Neuronal stem cell (in vitro differentiated cells): ENCODE results near the gene WDTC1.
A peak's percentile ranks its signal among the peaks of the same experiment; 100 is the strongest.

ENCODE experiments used
- DNase-seq: peaks from one replicate; pipeline ENCODE4 v3.0.0-alpha.2; 2013; ENCODE audit warnings: low spot score
- H2AFZ ChIP-seq: one replicate; pipeline ENCODE4 v1.6.1; 2013; ENCODE audit warnings: mild to moderate bottlenecking, low read length, inconsistent platforms
- H2AK5ac ChIP-seq: 2 replicates; pipeline ENCODE4 v1.6.1; 2013; ENCODE audit warnings: low read depth, mild to moderate bottlenecking, inconsistent platforms, low read length, moderate library complexity, mixed read lengths
- H2BK120ac ChIP-seq: 2 replicates; pipeline ENCODE4 v1.6.1; 2013; ENCODE audit warnings: low read depth, mild to moderate bottlenecking, inconsistent platforms, low read length, moderate library complexity, mixed read lengths
- H2BK12ac ChIP-seq: one replicate; pipeline ENCODE4 v1.6.1; 2013; ENCODE audit warnings: low read length, inconsistent platforms
- H2BK15ac ChIP-seq: 2 replicates; pipeline ENCODE4 v1.6.1; 2013; ENCODE audit warnings: mild to moderate bottlenecking, low read length, inconsistent platforms, mixed read lengths
- H2BK5ac ChIP-seq: one replicate; pipeline ENCODE4 v1.6.1; 2013; ENCODE audit warnings: inconsistent platforms, mild to moderate bottlenecking, low read length, moderate library complexity
- H3K14ac ChIP-seq: one replicate; pipeline ENCODE4 v1.6.1; 2013; ENCODE audit warnings: low read length, inconsistent platforms
- H3K18ac ChIP-seq: 2 replicates; pipeline ENCODE4 v1.6.1; 2013; ENCODE audit warnings: low read length, inconsistent platforms
- H3K23ac ChIP-seq: 2 replicates; pipeline ENCODE4 v1.6.1; 2013; ENCODE audit warnings: low read depth, mild to moderate bottlenecking, mixed read lengths, low read length, inconsistent platforms; ENCODE audit not compliant: poor library complexity
- H3K27ac ChIP-seq: replicated peaks from 3 replicates; pipeline ENCODE4 v1.5.1; 2013; ENCODE audit warnings: low read length, inconsistent platforms
- H3K27me3 ChIP-seq, 3 experiments: 2 replicates each; pipeline ENCODE4 v1.6.1; 2013; ENCODE audit warnings: low read length in 3 of 3, mild to moderate bottlenecking in 2 of 3, inconsistent platforms in 1 of 3, low read depth in 1 of 3, mixed read lengths in 1 of 3, moderate library complexity in 1 of 3; ENCODE audit not compliant: control insufficient read depth in 3 of 3, insufficient read depth in 3 of 3
- H3K36me3 ChIP-seq, 2 donors: replicated peaks in 1 of 2; 2 replicates each; pipeline ENCODE4 v1.6.1; 2013; ENCODE audit warnings: low read length in 2 of 2; ENCODE audit not compliant: control insufficient read depth in 2 of 2, insufficient read depth in 2 of 2
- H3K4ac ChIP-seq: 2 replicates; pipeline ENCODE4 v1.6.1; 2013; ENCODE audit warnings: inconsistent platforms, mild to moderate bottlenecking, low read length, moderate library complexity
- H3K4me1 ChIP-seq, 2 donors: 1 replicate in 1 of 2; 2 replicates in 1 of 2; pipeline ENCODE4 v1.6.1; 2013; ENCODE audit warnings: low read length in 2 of 2, low read depth in 1 of 2; ENCODE audit not compliant: control insufficient read depth in 2 of 2, insufficient read depth in 1 of 2
- H3K4me2 ChIP-seq: one replicate; pipeline ENCODE4 v1.6.1; 2013; ENCODE audit warnings: mild to moderate bottlenecking, low read length, inconsistent platforms; ENCODE audit not compliant: insufficient read depth, poor library complexity, severe bottlenecking
- H3K4me3 ChIP-seq, 2 donors: 2 replicates each; pipeline ENCODE4 v1.5.1; 2013; ENCODE audit warnings: low read length in 2 of 2, mild to moderate bottlenecking in 2 of 2, inconsistent platforms in 1 of 2, moderate library complexity in 1 of 2
- H3K79me1 ChIP-seq: one replicate; pipeline ENCODE4 v1.6.1; 2013; ENCODE audit warnings: low read depth, mild to moderate bottlenecking, inconsistent platforms, low read length, moderate library complexity
- H3K9ac ChIP-seq: one replicate; pipeline ENCODE4 v1.6.1; 2013; ENCODE audit warnings: mild to moderate bottlenecking, low read depth, low read length, inconsistent platforms; ENCODE audit not compliant: poor library complexity
- H3K9me3 ChIP-seq, 2 donors: replicated peaks in 1 of 2; 2 replicates each; pipeline versions ENCODE3 to v1.6.1; 2013; ENCODE audit warnings: low read length in 2 of 2, mild to moderate bottlenecking in 2 of 2, inconsistent platforms in 1 of 2, low read depth in 1 of 2, mixed read lengths in 1 of 2, moderate library complexity in 1 of 2; ENCODE audit not compliant: control insufficient read depth in 2 of 2, insufficient read depth in 1 of 2
- H4K8ac ChIP-seq: one replicate; pipeline ENCODE4 v1.6.1; 2013; ENCODE audit warnings: low read depth, mild to moderate bottlenecking, inconsistent platforms, low read length, moderate library complexity
- H4K91ac ChIP-seq: one replicate; pipeline ENCODE4 v1.6.1; 2013; ENCODE audit warnings: low read length, low read depth, mild to moderate bottlenecking, inconsistent platforms; ENCODE audit not compliant: poor library complexity
- WGBS, 2 donors: extraction: QIAGEN DNeasy Blood & Tissue Kit; methylation state at CpG; one replicate each; pipeline ENCODE4 v1.1.7; 2013; ENCODE audit warnings: missing lambda C conversion rate in 2 of 2, mixed read lengths in 1 of 2; ENCODE audit not compliant: insufficient read length in 2 of 2, insufficient replicate concordance in 1 of 2; ENCODE audit errors: extremely low coverage in 2 of 2; 5-methylcytosine and 5-hydroxymethylcytosine counted together

Gene WDTC1

DNA sequence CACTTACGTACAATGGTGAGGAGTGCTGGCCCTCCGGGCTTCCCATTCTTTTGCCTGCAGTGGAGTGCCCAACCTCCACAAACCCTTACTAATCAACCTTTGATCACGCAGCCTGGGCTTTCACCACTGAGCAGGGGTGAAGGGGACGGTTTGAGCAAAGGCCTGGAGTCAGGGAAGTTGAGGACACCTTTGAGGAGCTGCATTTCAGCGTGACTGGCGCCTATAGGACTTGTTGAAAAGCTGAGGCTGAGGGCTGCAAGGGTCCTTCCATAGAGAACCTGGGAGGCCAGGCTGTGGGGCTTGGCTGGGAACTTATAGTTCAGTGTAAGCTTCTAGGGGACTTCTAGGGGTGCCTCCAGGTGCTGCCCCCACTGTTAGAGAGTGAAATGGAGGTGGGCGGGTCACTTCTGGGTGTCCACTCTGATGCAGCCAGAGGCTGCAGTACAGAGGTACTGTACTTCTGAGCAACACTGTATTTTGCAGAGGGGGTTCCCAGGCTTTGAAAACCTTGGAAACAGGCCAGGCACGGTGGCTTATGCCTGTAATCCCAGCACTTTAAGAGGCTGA, 117.2 kb downstream of the WDTC1 start:
- peaks cover 12 to 19% of the 10 kb centered on the region in 2 donors for H3K4me1 ChIP-seq
- H3K27ac ChIP-seq, result peak overlapping the region; percentile 51
- peaks cover 1% of the 10 kb centered on the region for H3K79me1 ChIP-seq
- H3K9ac ChIP-seq, result peak overlapping the region; percentile 24
- H3K36me3 ChIP-seq, result peaks cover 4 to 21% of the 10 kb centered on the region in 2 donors
- peak overlapping the region; percentile 75 for H3K4me2 ChIP-seq
- peak overlapping the region; percentile 7 to 48 for H3K4me3 ChIP-seq
- peaks cover 0 to 4% of the 10 kb centered on the region in 2 donors for H3K9me3 ChIP-seq
- H3K23ac ChIP-seq, result peak overlapping the region; percentile 62
- H2BK15ac ChIP-seq, result no peak overlapping the region
- H2BK5ac ChIP-seq, result no peak overlapping the region
- H2AK5ac ChIP-seq, result no peak overlapping the region
- peak overlapping the region; percentile 92 for H3K18ac ChIP-seq
- H3K27me3 ChIP-seq, result peaks cover 0 to 14% (median 5%) of the 10 kb centered on the region in 3 experiments
- H4K91ac ChIP-seq, result no peak overlapping the region
- H3K14ac ChIP-seq, result no peak overlapping the region
- H2BK120ac ChIP-seq, result no peak overlapping the region
- no peak overlapping the region for H4K8ac ChIP-seq
- H2BK12ac ChIP-seq, result no peak overlapping the region
- no peak overlapping the region for H3K4ac ChIP-seq
- no peak for DNase-seq
- no CpG with 5 or more reads among the region's 8 CpGs for WGBS, 2 donors
- H2AFZ ChIP-seq, result peak overlapping the region; percentile 82

DNA sequence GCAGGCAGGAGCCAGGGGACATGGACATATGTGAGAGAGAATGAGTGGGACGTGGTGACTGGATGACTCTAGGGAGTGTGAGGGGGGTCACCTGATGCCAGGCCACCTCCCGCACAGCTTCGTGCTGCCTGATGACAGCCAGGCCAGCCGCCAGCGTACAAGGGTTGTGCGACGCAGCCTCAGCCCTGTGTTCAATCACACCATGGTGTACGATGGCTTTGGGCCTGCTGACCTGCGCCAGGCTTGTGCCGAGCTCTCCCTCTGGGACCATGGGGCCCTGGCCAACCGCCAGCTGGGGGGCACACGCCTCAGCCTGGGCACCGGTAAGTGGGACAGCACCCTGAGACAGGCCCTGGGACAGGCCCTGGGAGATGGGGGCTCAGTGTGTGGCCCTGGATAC, 118.7 kb downstream of the WDTC1 start:
- Histone ChIP-seq H3K4ac (no peak overlapping the region), H2BK120ac (no peak overlapping the region), H3K27me3 (peaks cover 0 to 19% (median 5%) of the 10 kb centered on the region in 3 experiments), H3K23ac (no peak overlapping the region), H3K9me3 (peaks cover 0 to 4% of the 10 kb centered on the region in 2 donors), H4K8ac (no peak overlapping the region), H4K91ac (no peak overlapping the region), H2AK5ac (no peak overlapping the region), H3K14ac (no peak overlapping the region), H3K4me3 (no peak overlapping the region), H2BK5ac (no peak overlapping the region), H2BK15ac (no peak overlapping the region), H3K79me1 (peaks cover 1% of the 10 kb centered on the region), H3K18ac (peak overlapping the region; percentile 65), H3K4me1 (peaks cover 15 to 22% of the 10 kb centered on the region in 2 donors), H2AFZ (no peak overlapping the region), H2BK12ac (no peak overlapping the region), H3K9ac (peak overlapping the region; percentile 50), H3K4me2 (no peak overlapping the region), H3K36me3 (peaks cover 3 to 35% of the 10 kb centered on the region in 2 donors), H3K27ac (no peak overlapping the region)
- no peak for DNase-seq
- no CpG with 5 or more reads among the region's 13 CpGs for WGBS, 2 donors

GRCh38 chr1:27353629-27354028, 119.2 kb downstream of the WDTC1 start:
- H3K14ac ChIP-seq, result no peak overlapping the region

GRCh38 chr1:27355683-27356082, 121.3 kb downstream of the WDTC1 start:
- Histone ChIP-seq H3K4me1 (peaks cover 6 to 15% of the 10 kb centered on the region in 2 donors), H3K18ac (no peak overlapping the region), H3K27me3 (peaks cover 0 to 30% (median 6%) of the 10 kb centered on the region in 3 experiments), H2BK120ac (no peak overlapping the region), H3K4me3 (no peak overlapping the region), H3K23ac (no peak overlapping the region), H2AK5ac (no peak overlapping the region), H2BK5ac (no peak overlapping the region), H3K36me3 (peaks cover 3 to 55% of the 10 kb centered on the region in 2 donors), H4K91ac (no peak overlapping the region), H3K27ac (no peak overlapping the region), H3K4me2 (no peak overlapping the region), H3K9me3 (no peaks in the 10 kb centered on the region), H2AFZ (no peak overlapping the region), H2BK12ac (no peak overlapping the region), H3K14ac (no peak overlapping the region), H3K79me1 (no peaks in the 10 kb centered on the region), H3K4ac (no peak overlapping the region), H2BK15ac (no peak overlapping the region), H3K9ac (no peak overlapping the region), H4K8ac (no peak overlapping the region)
- no CpG with 5 or more reads among the region's 5 CpGs for WGBS, 2 donors
- DNase-seq, result no peak

More at GRCh38 chr1:27353629-27354028, 119.2 kb downstream of the WDTC1 start:
- WGBS, 2 donors, result no CpG with 5 or more reads among the region's 3 CpGs
- Histone ChIP-seq H2AFZ (no peak overlapping the region), H3K9me3 (peaks cover 0 to 4% of the 10 kb centered on the region in 2 donors), H3K27ac (no peak overlapping the region), H2AK5ac (no peak overlapping the region), H4K91ac (no peak overlapping the region), H3K27me3 (peaks cover 0 to 24% (median 5%) of the 10 kb centered on the region in 3 experiments), H3K4me2 (no peak overlapping the region), H3K79me1 (peaks cover 1% of the 10 kb centered on the region), H3K4me3 (no peak overlapping the region), H3K4ac (no peak overlapping the region), H2BK15ac (no peak overlapping the region), H3K9ac (no peak overlapping the region), H3K4me1 (peaks cover 15 to 22% of the 10 kb centered on the region in 2 donors), H2BK12ac (no peak overlapping the region), H3K36me3 (peaks cover 3 to 40% of the 10 kb centered on the region in 2 donors), H4K8ac (no peak overlapping the region), H2BK5ac (no peak overlapping the region), H2BK120ac (no peak overlapping the region), H3K23ac (no peak overlapping the region), H3K18ac (no peak overlapping the region)
- DNase-seq, result no peak
